Activated T-cell treated with anti-CD3 and anti-CD28 coated beads, Interleukin-2, amount 50 U/mL, for 48 hours (primary cell): ENCODE data around the gene IQCF2.
"Not testable (repeated sequence)": the region's sequence is repeated elsewhere in the genome, so short reads cannot be mapped to it uniquely, and the experiment has no call there.

Source experiments
- DNase-seq, 2 experiments: peaks; one replicate each; pipeline ENCODE4 v3.0.0-alpha.2; 2020

Gene IQCF2

DNA sequence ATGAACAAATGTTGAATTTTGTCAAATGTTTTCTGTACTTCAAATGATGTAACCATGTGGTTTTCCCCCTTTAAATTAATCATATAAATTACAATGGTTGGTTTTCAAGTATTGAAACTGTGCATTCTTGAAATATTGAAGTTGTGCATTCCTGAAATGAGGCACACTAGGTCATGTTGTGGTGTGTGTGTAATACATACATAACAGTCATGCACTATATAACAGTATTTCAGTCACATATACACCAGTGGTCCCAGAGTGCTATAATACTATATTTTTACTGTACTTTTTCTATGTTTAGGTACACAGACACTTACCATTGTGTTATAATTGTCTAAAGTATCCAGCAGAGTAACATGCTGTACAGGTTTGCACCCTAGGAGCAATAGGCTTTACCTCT lies 25.0 kb downstream of the IQCF2 start:
- DNase-seq: no peak

DNA sequence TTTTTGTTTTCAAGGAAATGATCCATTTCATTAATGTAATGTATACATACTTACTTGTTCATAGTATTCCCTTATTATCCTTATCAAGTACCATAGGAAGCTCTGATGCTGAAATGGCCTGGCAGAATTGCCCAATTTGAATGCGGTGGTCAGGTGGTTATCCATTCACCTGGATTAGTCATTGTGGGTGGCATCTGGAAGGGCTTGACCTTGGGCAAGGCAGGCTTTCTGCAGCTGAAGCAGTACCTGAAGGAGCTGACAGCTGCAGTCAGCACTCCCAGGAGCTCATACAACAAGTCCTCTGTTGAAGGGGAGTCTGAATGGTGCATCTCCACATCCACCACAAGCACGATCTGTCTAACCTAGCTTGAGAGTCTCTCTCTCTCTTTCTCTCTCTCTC lies 26.2 kb downstream of the IQCF2 start:
- DNase-seq: no peak

DNA sequence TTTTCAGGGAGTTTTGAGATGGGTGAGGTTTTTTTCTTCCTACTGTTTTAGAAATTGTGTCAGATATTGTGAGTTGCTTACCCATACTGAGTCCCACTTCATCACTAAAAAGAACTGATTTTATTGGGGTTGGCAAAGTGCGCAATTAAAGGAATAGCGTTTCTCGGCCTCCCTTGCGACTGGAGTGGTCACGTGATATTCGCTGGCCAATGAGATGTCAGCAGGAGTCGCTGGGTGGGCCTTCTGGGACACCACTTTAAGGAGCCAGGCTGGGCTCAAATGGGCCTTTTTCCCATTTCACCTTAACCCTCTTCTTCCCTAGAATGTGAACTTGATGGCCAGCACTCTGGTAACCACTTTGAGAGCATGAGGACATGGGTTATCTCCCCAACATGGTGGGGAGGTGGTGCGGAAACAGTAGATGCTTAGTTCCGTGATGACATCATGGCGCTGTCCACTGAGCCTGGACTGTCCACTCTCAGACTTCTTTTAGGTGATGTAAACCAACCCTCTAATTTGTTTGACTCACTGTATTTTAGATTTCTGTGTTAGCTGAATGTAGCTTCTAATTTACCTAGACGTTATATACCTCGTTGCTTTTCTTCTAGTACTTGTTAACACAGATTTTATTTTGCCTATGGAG lies 27.2 kb downstream of the IQCF2 start:
- DNase-seq: no peak

DNA sequence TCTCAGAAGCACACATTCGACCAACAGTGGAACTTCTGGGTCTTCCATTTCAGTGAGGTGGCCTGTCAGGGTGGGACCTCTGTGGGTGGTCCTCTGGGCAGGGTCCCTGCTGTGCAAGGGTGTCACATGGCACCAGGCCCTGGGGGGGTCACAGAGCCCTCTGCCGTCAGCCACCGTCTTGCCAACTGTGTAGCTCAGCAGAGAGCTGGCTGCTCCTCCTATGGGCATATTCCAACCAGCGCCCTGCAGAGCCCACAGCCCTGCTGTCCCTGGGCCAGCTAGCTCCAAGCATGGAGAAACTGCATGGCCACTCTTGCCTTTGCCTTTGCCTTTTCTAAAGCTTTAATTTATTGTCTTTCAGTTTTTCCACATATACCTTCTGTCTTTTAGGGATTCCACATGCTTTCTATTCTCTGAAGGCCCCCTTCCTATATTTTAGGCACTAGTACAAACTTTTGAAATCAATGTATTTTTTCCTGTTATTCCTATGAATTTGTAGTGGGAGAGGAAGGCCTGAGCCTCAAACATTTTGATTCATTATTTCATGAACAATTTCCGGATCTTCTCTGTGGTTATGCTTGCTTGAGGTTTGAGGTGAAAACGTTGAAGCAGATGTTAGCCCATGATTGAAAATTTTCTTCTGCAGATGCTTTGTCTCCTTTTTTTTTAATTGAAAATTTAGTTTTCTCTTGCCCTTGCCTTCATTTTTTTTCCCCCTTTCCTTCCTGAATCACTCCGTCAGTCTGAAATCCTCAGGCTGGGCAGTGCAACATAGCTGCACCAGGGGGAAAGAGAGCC lies 30.0 kb downstream of the IQCF2 start:
- DNase-seq: no peak

DNA sequence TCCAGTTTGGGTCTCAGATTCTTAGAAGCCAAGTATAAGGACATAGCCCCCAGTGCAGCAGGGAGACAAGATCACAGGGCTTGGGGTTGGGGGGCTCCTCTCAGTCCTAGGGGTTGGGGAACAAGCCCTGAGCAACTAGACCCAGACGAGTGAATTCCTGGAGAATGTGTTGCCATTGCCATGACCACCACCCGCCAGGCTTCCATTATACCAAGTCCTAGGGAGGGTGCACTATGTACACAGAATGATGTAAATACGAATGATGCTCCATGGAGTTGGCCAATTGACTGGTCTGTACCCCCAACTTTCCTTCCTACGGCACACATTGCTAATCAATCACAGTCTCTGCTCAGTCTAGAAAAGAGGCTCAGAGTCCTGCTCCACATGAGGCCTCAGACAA lies 33.0 kb downstream of the IQCF2 start:
- no peak for DNase-seq

DNA sequence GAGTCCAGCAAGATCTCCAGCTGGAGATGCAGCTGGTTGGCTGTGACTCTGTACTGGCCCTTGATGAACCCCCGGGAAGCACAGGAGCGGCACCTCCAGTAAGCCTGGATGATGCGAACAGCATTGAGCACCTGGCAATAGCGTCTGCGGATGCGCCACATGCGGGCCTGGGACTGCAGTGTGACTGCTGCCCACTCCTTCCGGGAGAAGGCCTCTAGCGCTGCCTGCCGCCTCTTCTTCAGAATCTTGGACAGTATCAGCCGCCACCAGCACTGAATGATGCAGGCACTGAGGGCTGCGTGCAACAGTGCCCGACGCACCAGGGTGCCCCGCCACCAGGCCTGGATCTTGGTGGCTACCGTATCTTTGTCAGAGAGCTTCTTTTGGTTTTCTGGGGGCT lies 33.5 kb downstream of the IQCF2 start:
- DNase-seq: no peak

DNA sequence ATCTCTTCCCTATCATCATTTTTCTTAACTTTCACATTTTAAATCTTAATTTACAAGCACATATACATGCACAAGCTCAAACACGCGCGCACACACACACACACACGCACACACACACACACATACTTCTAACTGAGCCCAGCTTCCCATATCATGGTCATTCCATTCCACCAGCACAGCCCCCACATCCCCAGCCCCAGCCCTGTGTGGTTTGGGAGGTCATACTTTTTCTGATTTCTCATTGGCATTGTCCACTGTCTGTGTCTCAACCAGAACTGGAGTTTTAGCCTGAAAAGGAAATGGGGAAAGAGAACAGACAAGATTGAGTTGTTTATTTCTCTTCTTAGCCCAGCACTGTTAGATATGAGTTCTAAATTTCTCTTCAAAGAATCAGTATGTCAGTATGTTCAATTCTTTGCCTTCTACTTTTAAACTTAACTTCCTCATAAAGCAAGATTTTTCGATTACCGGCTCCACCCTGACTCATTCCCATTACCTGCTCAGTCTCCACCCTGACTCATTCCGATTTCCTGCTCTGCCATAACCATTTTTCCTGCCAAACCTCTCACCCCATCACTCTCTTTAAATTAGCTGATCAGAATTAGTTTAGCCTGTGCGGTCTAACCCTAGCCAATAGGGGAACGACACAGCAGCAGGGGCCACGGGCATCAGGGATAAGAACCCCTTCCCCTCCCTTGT lies 35.3 kb downstream of the IQCF2 start:
- no peak for DNase-seq

DNA sequence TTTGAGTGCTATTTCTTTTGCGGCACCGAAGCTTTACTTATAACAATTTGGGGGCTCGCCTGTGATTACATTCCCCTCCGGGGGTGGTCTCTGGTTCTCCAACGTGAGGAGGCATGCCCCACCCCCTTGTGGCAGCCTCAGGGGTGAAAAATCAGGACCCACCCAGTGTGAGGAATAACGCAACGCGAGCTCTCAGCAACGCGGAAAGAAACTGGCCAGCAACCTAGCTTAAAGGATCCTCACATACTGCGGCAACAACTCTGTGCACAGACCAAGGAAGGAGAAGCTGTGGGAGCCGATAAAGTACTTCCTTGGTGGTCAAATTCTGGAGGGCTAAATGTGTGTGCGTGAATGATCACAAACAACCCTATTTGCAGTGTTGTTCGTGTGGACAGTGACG lies 36.0 kb downstream of the IQCF2 start:
- DNase-seq: no peak

DNA sequence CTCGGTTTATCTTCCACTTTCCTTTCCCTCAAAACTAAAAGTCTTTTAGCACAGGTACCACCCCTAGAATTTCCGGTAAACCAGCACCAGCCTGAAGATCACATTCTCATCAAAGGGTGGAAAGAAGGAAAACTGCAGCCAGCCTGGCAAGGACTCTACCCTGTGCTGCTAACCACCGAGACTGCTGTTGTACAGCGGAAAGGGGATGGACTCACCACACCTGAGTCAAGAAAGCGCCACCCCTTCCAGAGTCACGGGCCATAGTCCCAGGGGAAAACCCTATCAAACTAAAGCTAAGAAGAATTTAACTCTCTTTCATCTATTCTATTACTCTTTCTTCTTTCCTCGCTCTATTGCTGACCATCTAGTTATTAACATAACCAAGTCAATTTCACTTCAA lies 38.6 kb downstream of the IQCF2 start:
- DNase-seq: not testable (repeated sequence)

DNA sequence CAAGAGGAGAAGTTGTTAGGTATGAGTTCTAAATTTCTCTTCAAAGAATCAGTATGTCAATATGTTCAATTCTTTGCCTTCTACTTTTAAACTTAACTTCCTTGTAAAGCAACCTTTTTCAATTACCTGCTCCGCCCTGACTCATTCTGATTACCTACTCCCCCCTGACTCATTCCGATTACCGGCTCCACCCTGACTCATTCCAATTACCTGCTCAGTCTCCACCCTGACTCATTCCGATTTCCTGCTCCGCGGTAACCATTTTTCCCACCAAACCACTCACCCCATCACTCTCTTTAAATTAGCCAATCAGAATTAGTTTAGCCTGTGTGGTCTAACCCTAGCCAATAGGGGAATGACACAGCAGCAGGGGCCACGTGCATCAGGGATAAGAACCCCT lies 40.9 kb downstream of the IQCF2 start:
- peak; percentile 30 to 52 for DNase-seq

DNA sequence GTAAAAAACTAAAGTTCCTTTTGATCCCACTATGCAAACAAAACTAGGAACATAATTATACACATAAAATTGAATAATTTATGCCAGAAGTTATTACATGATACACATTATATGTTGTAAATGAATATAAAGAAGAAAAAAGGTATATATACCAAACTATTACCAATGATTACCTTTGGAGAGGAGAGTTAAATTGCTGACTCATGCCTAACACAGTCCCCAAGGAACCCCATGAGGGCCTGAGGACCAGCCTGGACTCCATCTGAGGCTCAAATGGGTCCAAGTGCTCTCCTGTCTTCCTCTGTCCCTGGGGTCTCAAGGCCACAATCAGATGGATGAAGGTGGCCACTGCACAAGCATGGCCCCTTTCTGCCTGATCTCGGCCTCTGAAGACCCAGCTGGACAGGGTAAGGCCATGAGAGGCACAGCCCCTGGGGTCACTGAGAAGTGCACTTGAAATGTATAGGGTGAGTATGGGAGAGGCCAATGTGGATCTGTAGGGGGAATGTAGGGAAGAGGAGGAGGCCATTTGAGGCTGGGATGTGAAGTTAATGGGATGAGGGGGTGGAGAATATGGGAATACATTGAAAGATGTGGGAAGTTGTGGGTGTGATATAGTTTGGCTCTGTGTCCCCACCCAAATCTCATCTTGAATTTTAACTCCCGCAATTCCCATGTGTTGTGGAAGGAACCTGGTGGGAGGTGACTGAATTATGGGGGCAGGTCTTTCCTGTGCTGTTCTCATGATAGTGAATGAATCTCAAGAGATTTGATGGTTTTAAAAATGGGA lies 42.8 kb downstream of the IQCF2 start:
- DNase-seq: no peak

DNA sequence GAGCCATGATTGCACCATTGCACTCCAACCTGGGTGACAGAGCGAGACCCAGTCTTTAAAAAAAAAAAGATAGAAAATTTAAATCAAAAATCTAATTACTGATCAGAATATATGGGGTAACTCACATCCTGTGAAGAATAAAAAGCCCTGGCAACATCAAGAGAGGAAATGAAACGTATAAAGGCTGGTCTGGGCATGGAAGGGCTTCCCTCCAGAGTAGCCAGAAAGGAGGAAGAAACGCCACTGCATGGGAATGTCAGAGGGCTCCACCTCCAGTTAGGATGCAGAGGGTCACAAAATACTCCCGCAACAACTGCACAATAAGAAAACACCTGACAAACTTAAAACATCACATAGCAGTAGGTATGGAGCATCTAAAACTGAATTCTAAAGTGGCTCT lies 46.6 kb downstream of the IQCF2 start:
- no peak for DNase-seq
